WTC11 (cell line): ENCODE results near the gene NOL4L.

Source experiments
- ATF1 ChIP-seq: sonication (generic); formaldehyde crosslinking; IDR thresholded peaks from 2 replicates; pipeline ENCODE4 v1.8.1; 2023; ENCODE audit warnings: mild to moderate bottlenecking, moderate library complexity, missing genetic modification reagents
- CTCF ChIP-seq: fragments of 200-600 bp; IDR thresholded peaks from 2 replicates; pipeline ENCODE4 v1.8.0; 2022; ENCODE audit warnings: antibody characterized with exemption
- E2F1 ChIP-seq: sonication (generic); formaldehyde crosslinking; IDR thresholded peaks from 2 replicates; pipeline ENCODE4 v1.8.0; 2022; ENCODE audit warnings: mild to moderate bottlenecking, missing genetic modification reagents
- E2F4 ChIP-seq: sonication (generic); formaldehyde crosslinking; IDR thresholded peaks from 2 replicates; pipeline ENCODE4 v1.8.1; 2022; ENCODE audit warnings: low read depth, mild to moderate bottlenecking, moderate library complexity, missing genetic modification reagents, borderline replicate concordance
- ELF4 ChIP-seq: sonication (generic); formaldehyde crosslinking; IDR thresholded peaks from 2 replicates; pipeline ENCODE4 v1.8.1; 2022; ENCODE audit warnings: low read depth, mild to moderate bottlenecking, moderate library complexity, missing genetic modification reagents
- ERG ChIP-seq: fragments of 250-450 bp; sonication (Bioruptor Pico); IDR thresholded peaks from 2 replicates; pipeline ENCODE4 v1.8.0; 2021; ENCODE audit warnings: mild to moderate bottlenecking
- MAX ChIP-seq: sonication (generic); formaldehyde crosslinking; IDR thresholded peaks from 2 replicates; pipeline ENCODE4 v1.8.0; 2022; ENCODE audit warnings: mild to moderate bottlenecking, missing genetic modification reagents
- NR2C2 ChIP-seq: sonication (generic); formaldehyde crosslinking; IDR thresholded peaks from 2 replicates; pipeline ENCODE4 v1.8.0; 2022; ENCODE audit warnings: mild to moderate bottlenecking, missing genetic modification reagents
- PRDM15 ChIP-seq: sonication (generic); formaldehyde crosslinking; IDR thresholded peaks from 2 replicates; pipeline ENCODE4 v1.8.0; 2022; ENCODE audit warnings: missing genetic modification reagents
- SP1 ChIP-seq: sonication (generic); formaldehyde crosslinking; conservative IDR thresholded peaks from 2 replicates; pipeline ENCODE4 v1.8.1; 2022; ENCODE audit warnings: missing genetic modification reagents
- TEAD1 ChIP-seq: sonication (generic); formaldehyde crosslinking; IDR thresholded peaks from 2 replicates; pipeline ENCODE4 v1.8.0; 2022; ENCODE audit warnings: mild to moderate bottlenecking, missing genetic modification reagents
- USF2 ChIP-seq: sonication (generic); formaldehyde crosslinking; IDR thresholded peaks from 2 replicates; pipeline ENCODE4 v1.8.1; 2023; ENCODE audit warnings: mild to moderate bottlenecking, missing genetic modification reagents, moderate library complexity
- ZBTB21 ChIP-seq: sonication (generic); formaldehyde crosslinking; IDR thresholded peaks from 2 replicates; pipeline ENCODE4 v1.8.1; 2023; ENCODE audit warnings: mild to moderate bottlenecking, missing genetic modification reagents, borderline replicate concordance
- ZNF281 ChIP-seq: sonication (generic); formaldehyde crosslinking; IDR thresholded peaks from 2 replicates; pipeline ENCODE4 v1.8.0; 2023; ENCODE audit warnings: mild to moderate bottlenecking, missing genetic modification reagents

GRCh38 chr20:32526541-32526940, 58.6 kb downstream of the NOL4L start:
- no peak for TF ChIP-seq USF2 (CRISPR knock-in tag)
- no peak for TF ChIP-seq E2F1
- no peak for TF ChIP-seq ZBTB21 (CRISPR knock-in tag)
- no peak for TF ChIP-seq SP1 (CRISPR knock-in tag)
- no peak for TF ChIP-seq ELF4 (CRISPR knock-in tag)
- TF ChIP-seq ERG (CRISPR knock-in tag) = no peak
- TF ChIP-seq E2F4 (CRISPR knock-in tag) = no peak
- TF ChIP-seq ATF1 (CRISPR knock-in tag) = no peak
- no peak for TF ChIP-seq CTCF
- TF ChIP-seq ZNF281 (CRISPR knock-in tag) = no peak
- TF ChIP-seq PRDM15 (CRISPR knock-in tag) = no peak
- TF ChIP-seq NR2C2 (CRISPR knock-in tag) = no peak
- no peak for TF ChIP-seq TEAD1 (CRISPR knock-in tag)
- TF ChIP-seq MAX (CRISPR knock-in tag) = no peak
